Eye (tissue), 1 donor: ENCODE measurements around the gene TASL.
"Not testable (repeated sequence)": the region's sequence is repeated elsewhere in the genome, so short reads cannot be mapped to it uniquely, and the experiment has no call there.

Experiments used
- DNase-seq: peaks from one replicate; pipeline ENCODE4 v3.0.0-alpha.2; 2015

Gene TASL

GRCh38 chrX:30576881-30577280, 685 bp downstream of the TASL start:
- DNase-seq = peak; percentile 1

DNA sequence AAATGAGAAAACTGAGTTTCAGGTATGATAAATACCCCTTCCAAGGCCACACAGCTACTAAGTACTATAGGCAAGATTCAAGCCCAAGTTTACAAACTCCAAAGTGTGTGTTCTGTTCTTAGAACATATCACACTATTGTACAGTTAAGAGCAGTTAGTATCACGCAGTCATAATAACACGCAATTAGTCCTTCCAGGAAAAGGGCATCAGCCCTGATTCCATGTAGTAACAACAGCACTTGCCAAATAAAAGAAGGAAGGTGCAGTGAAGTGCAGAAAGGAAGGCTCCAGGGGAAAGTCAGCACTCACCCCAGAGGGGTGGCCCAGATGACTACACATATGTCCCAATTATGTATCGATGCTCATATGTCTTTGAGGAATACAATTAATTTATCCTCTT, 4.4 kb downstream of the TASL start:
- no peak for DNase-seq

GRCh38 chrX:30572678-30573077, 4.9 kb downstream of the TASL start:
- DNase-seq = no peak

DNA sequence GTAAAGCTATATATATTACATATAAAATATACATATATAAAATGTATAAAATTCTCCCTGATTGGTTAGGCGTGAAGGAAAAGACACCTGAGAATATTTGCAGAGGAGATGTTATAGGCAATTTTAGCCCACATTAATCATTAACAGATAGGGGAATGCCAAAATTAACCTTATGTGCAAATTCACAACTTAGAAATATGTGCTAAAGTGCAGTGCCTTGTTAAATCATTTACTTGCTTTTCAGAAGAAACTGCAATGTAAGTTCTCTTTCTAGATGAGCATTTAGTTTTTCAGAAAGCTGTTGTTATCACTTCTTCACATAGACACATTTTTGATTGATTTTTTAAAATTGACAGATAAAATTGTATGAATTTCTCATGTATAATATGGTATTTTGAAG, 5.6 kb downstream of the TASL start:
- no peak for DNase-seq

- DNase-seq = peak; percentile 46
Observed at GRCh38 chrX:30570505-30570904, 7.1 kb downstream of the TASL start.

GRCh38 chrX:30568136-30568535, 9.4 kb downstream of the TASL start:
- no peak for DNase-seq

DNA sequence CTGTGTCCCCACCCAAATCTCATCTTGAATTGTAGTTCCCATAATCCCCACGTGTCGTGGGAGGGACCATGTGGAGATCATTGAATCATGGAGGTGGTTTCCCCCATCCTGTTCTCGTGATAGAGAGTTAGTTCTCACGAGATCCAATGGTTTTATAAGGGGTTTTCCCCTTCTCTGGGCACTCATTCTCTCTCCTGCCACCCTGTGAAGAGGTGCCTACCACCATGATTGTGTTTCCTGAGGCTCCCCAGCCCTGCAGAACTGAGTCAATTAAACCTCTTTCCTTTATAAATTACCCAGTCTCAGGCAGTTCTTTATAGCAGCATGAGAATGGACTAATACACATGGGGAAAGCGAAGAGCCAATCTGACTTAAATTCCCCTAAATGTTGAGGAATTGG, 14.5 kb downstream of the TASL start:
- DNase-seq = not testable (repeated sequence)

DNA sequence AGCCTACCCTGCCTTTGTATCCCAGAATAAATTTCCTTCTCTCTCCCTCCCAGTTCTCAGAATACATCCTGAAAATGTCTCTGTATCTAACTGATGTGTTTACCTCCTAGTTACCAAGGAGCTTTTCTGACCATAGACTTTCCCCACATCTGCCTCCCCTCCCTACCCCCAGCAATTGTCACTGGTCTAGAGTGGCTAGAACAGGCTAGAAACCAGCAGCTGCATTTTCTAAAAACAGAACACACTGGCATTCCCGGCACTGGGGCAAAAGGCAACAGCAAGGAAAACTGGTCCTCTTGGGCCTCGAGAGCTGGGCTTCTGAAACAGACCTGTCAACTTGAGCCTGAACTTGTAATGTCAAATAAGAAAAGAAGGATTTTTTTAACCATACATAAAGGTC, 16.4 kb downstream of the TASL start:
- DNase-seq = no peak

DNA sequence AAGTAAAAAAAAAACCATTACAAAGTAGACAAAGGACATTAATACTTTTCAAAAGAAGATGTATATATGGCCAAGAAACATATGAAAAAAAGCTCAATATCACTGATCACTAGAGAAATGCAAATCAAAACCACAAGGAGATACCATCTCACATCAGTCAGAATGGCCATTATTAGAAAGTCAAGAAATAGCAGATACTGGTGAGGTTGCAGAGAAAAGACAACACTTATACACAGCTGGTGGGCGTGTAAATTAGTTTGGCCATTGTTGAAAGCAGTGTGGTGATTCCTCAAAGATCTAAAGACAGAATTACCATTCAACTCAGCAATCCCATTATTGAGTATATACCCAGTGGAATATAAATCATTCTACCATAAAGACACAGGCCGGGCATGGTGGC, 39.3 kb downstream of the TASL start:
- no peak for DNase-seq

GRCh38 chrX:30533835-30534234, 43.7 kb downstream of the TASL start:
- DNase-seq = no peak

DNA sequence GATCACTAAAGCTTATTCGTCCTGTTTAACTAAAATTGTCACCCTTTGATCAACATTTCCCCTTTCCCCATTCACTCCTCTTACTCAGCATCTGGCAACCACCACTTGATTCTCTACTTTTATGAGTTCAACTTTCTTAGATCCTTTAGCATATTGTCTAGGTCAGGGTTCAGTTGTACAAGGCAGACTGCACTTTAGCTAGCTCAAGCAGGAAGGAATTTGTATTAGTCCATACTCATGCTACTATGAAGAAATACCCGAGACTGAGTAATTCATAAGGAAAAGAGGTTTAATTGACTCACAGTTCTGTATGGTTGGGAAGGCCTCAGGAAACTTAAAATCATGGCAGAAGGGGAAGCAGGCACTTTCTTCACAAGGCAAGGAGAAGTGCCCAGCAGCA, 44.3 kb downstream of the TASL start:
- DNase-seq = no peak

DNA sequence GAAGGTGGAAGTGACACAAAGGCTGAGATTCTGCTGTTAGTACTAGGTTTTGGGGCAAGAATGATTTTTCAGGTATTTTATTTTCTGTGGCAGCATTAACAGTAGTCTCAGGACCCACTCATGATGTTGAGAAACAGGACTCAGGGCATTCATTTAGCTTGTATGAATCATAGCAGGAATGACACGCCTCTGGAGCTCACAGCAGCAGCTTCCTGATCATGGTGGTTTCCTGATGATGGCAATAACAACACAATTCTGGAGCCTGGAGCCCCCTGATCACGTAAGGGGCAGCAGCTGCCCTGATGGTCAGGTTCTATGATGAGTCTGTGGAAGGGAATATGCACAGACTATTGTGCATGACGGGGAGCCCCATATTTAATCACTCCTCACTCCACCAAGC, 47.0 kb downstream of the TASL start:
- no peak for DNase-seq

GRCh38 chrX:30525732-30526131, 51.8 kb downstream of the TASL start:
- no peak for DNase-seq

DNA sequence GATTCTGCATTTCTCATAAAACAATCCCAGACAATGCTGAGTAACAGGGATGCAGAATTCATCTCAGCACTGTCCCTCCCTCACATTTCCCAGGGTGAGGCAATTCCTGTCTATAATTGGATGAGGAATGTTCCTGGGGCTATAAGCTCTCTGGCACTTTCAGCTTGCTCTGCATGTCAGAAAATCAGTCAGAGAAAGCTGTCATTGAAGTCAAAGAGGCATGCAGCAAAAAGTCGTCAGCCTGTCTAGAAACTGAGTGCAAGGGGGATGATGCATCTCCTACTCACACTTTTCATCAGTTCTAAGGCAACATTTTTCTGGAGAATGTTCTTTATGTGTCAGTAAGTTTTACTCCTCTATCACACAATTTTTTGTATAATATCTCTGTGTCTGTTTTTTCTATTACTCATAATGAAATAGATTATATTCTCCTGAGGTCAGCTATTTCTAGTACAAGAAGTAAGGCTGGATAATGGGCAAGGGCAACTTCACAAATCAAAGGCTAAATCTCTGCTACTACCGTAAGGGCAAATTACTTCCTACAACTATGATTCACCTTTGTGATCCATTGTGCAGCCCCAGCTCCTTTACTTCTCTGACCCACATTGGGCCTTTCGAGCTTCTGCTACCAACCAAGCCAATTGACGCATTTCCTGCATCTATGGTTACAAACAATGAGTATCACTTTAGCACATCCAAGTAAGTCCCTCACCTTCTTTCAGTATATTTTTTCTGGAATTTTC, 56.0 kb downstream of the TASL start:
- DNase-seq = peak; percentile 24

DNA sequence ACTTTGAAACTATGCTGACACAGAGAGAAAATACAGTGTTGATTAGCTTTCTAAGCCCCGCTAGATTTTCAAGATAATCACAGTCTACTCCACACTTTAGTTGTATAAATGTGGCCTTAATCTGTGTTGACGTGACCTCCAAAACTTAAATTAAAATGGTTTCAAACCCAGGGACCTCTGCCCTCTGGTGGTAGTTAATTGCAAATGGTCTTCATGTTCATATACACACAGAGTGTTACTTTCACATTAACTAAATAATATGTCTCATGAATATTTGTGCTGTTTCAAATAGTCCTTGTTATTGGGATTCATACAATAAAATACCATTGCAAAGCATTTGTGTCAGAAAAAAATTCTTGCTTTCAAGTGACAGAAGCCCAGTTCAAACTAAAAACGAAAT, 64.3 kb downstream of the TASL start:
- DNase-seq = no peak
